HUES48 (cell line): ENCODE measurements around the gene ZNHIT3.

Experiments used
- H3K27ac ChIP-seq: one replicate; pipeline ENCODE4 v1.7.0; 2013; ENCODE audit warnings: low read depth, low read length, inconsistent platforms
- H3K27me3 ChIP-seq: 2 replicates; pipeline ENCODE4 v1.6.1; 2013; ENCODE audit warnings: mild to moderate bottlenecking, low read length; ENCODE audit not compliant: control insufficient read depth, insufficient read depth
- H3K36me3 ChIP-seq: 2 replicates; pipeline ENCODE4 v1.6.1; 2013; ENCODE audit warnings: low read length; ENCODE audit not compliant: control insufficient read depth, insufficient read depth
- H3K4me1 ChIP-seq: 2 replicates; pipeline ENCODE4 v1.6.1; 2013; ENCODE audit warnings: mild to moderate bottlenecking, low read length; ENCODE audit not compliant: control insufficient read depth, insufficient read depth
- H3K4me3 ChIP-seq: 2 replicates; pipeline ENCODE4 v1.5.1; 2013; ENCODE audit warnings: mild to moderate bottlenecking, low read depth, low read length
- H3K9ac ChIP-seq: 2 replicates; pipeline ENCODE4 v1.6.1; 2013; ENCODE audit warnings: mild to moderate bottlenecking, low read depth, low read length, moderate library complexity
- H3K9me3 ChIP-seq: 2 replicates; pipeline ENCODE4 v1.6.1; 2013; ENCODE audit warnings: low read length; ENCODE audit not compliant: control insufficient read depth, insufficient read depth

Gene ZNHIT3

GRCh38 chr17:36534840-36535668, 48.6 kb downstream of the ZNHIT3 start, which contains the start of the genes MYO19 and PIGW:
TSS of gene MYO19 (minus strand) at chr17:36534868. CDS start at chr17:36532538, 2,330 bp downstream.
TSS of gene PIGW (plus strand) at chr17:36534987. CDS start at chr17:36537102, 2,115 bp downstream.
- peak within 1 kb of the TSS; percentile 98 for H3K27ac ChIP-seq
- no peaks in the 10 kb centered on the region for H3K9me3 ChIP-seq
- peak within 1 kb of the TSS; percentile 92 for H3K9ac ChIP-seq
- peak within 1 kb of the TSS; percentile 91 for H3K4me3 ChIP-seq
- no peaks in the 10 kb centered on the region for H3K27me3 ChIP-seq
- peaks cover 8% of the 10 kb centered on the region; the same call in 1 of the 2 replicates for H3K4me1 ChIP-seq
- peaks cover 60% of the 10 kb centered on the region for H3K36me3 ChIP-seq

GRCh38 chr17:36535669-36536081, 49.2 kb downstream of the ZNHIT3 start:
- H3K9me3 ChIP-seq = no peaks in the 10 kb centered on the region
- H3K27me3 ChIP-seq = no peaks in the 10 kb centered on the region
- peak overlapping the region; percentile 92 for H3K9ac ChIP-seq
- peaks cover 55% of the 10 kb centered on the region for H3K36me3 ChIP-seq
- peak overlapping the region; percentile 91 for H3K4me3 ChIP-seq
- H3K4me1 ChIP-seq = peaks cover 8% of the 10 kb centered on the region; the same call in 1 of the 2 replicates
- H3K27ac ChIP-seq = peak overlapping the region; percentile 98

- Histone ChIP-seq H3K4me1 (peaks cover 2% of the 10 kb centered on the region; the same call in 1 of the 2 replicates), H3K36me3 (peaks cover 24% of the 10 kb centered on the region), H3K4me3 (no peak overlapping the region), H3K27ac (no peak overlapping the region), H3K27me3 (no peaks in the 10 kb centered on the region), H3K9ac (no peak overlapping the region), H3K9me3 (no peaks in the 10 kb centered on the region)
Measured at GRCh38 chr17:36540696-36541095, 54.2 kb downstream of the ZNHIT3 start.

- Histone ChIP-seq H3K27ac (no peak overlapping the region), H3K4me3 (no peak overlapping the region), H3K9ac (no peak overlapping the region), H3K4me1 (peaks cover 14% of the 10 kb centered on the region), H3K36me3 (peaks cover 15% of the 10 kb centered on the region), H3K9me3 (no peaks in the 10 kb centered on the region), H3K27me3 (no peaks in the 10 kb centered on the region)
Measured at GRCh38 chr17:36542755-36543154, 56.3 kb downstream of the ZNHIT3 start.

- H3K9me3 ChIP-seq = no peaks in the 10 kb centered on the region
- peak overlapping the region; percentile 100 for H3K4me3 ChIP-seq
- peak overlapping the region; percentile 98 for H3K27ac ChIP-seq
Measured at GRCh38 chr17:36544044-36544306, 57.5 kb downstream of the ZNHIT3 start.

GRCh38 chr17:36544307-36545076, 58.0 kb downstream of the ZNHIT3 start, which contains the start of gene GGNBP2:
TSS of gene GGNBP2 (plus strand) at chr17:36544919. CDS start at chr17:36545725, 806 bp downstream.
- peaks cover 18% of the 10 kb centered on the region for H3K4me1 ChIP-seq
- H3K36me3 ChIP-seq = no peaks in the 10 kb centered on the region
- no peaks in the 10 kb centered on the region for H3K9me3 ChIP-seq
- peak within 1 kb of the TSS; percentile 98 for H3K27ac ChIP-seq
- H3K4me3 ChIP-seq = peak within 1 kb of the TSS; percentile 100
- peak within 1 kb of the TSS; percentile 91 for H3K9ac ChIP-seq
- H3K27me3 ChIP-seq = no peaks in the 10 kb centered on the region

More at GRCh38 chr17:36544044-36544306, 57.5 kb downstream of the ZNHIT3 start:
- no peaks in the 10 kb centered on the region for H3K27me3 ChIP-seq
- peak overlapping the region; percentile 80 for H3K9ac ChIP-seq
- H3K36me3 ChIP-seq = peaks cover 3% of the 10 kb centered on the region
- H3K4me1 ChIP-seq = peaks cover 18% of the 10 kb centered on the region

- Histone ChIP-seq H3K27ac (peak overlapping the region; percentile 98), H3K27me3 (no peaks in the 10 kb centered on the region), H3K9me3 (no peaks in the 10 kb centered on the region), H3K36me3 (no peaks in the 10 kb centered on the region), H3K9ac (peak overlapping the region; percentile 85; the same call in 1 of the 2 replicates), H3K4me3 (peak overlapping the region; percentile 100), H3K4me1 (peaks cover 18% of the 10 kb centered on the region)
Measured at GRCh38 chr17:36545077-36545464, 58.6 kb downstream of the ZNHIT3 start.
